Fibroblast of mammary gland (primary cell): Measurements from ENCODE around the gene VSX1.

ENCODE experiments used
- DNase-seq: peaks from one replicate; pipeline ENCODE4 v3.0.0-alpha.2; 2010; ENCODE audit warnings: low read depth
- H3K4me3 ChIP-seq: 2 replicates; pipeline ENCODE4 v1.5.1; 2011; ENCODE audit warnings: low read depth, mild to moderate bottlenecking, low read length, moderate library complexity; ENCODE audit not compliant: control insufficient read depth
- TF ChIP-seq, protein P1 (sequence below): conservative IDR thresholded peaks from 2 replicates; pipeline ENCODE4 v1.5.1; 2011; ENCODE audit warnings: low read depth, low read length, inconsistent platforms; ENCODE audit not compliant: control insufficient read depth, insufficient read depth

VSX1 gene

DNA sequence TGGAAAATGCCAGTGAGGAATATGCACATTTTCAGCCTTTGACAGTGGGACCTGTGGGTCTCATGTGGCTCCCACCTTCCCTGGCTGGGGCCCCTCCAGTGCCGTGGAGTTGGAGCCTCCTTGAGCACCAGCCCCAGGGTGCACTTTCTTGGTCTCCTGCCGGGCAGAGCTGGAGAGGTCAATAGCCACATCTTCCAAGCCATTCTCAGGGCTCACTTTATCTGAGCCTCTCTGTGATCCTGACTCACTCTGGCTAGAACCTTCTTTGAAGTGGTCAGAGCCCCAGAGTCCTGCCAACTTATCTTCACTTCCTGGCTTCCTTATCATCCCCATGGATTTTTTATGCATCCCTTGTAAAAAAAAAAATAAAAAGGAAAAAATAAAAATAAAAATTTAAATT, 5.7 kb downstream of the VSX1 start:
- no peak overlapping the region for H3K4me3 ChIP-seq
- no peak for DNase-seq
- TF ChIP-seq, protein P1, sequence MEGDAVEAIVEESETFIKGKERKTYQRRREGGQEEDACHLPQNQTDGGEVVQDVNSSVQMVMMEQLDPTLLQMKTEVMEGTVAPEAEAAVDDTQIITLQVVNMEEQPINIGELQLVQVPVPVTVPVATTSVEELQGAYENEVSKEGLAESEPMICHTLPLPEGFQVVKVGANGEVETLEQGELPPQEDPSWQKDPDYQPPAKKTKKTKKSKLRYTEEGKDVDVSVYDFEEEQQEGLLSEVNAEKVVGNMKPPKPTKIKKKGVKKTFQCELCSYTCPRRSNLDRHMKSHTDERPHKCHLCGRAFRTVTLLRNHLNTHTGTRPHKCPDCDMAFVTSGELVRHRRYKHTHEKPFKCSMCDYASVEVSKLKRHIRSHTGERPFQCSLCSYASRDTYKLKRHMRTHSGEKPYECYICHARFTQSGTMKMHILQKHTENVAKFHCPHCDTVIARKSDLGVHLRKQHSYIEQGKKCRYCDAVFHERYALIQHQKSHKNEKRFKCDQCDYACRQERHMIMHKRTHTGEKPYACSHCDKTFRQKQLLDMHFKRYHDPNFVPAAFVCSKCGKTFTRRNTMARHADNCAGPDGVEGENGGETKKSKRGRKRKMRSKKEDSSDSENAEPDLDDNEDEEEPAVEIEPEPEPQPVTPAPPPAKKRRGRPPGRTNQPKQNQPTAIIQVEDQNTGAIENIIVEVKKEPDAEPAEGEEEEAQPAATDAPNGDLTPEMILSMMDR: no peak

GRCh38 chr20:25073544-25073943, 8.4 kb downstream of the VSX1 start:
- H3K4me3 ChIP-seq: no peak overlapping the region
- TF ChIP-seq, protein P1: no peak
- no peak for DNase-seq

DNA sequence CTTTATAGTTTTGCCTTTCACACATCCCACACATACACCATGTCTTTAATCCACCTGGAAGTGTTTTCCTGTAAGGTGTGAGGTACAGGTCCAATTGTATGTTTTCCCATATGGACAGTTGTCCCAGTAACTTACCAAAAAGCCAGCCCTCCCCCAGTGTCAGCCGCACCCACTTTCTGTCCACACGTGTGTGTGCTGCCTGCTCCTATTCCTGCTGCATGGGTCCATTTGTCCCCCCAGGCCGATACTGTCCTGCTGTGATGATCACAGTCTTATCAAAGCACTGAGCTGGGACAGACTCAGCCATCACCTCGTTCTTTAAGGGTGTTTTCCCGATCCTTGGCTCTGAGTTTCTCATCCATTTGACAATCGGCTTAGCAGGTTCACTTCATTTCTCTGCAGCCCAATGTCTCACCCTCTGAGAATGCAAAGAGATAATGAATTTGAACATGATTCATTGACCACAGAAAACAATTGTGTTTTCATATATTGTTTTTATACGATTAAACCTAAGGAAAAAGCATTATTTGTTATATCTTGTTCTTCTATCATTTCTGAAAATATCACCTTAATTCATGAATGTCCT, 9.6 kb downstream of the VSX1 start:
- no peak for DNase-seq
- TF ChIP-seq, protein P1: no peak
- H3K4me3 ChIP-seq: no peak overlapping the region

DNA sequence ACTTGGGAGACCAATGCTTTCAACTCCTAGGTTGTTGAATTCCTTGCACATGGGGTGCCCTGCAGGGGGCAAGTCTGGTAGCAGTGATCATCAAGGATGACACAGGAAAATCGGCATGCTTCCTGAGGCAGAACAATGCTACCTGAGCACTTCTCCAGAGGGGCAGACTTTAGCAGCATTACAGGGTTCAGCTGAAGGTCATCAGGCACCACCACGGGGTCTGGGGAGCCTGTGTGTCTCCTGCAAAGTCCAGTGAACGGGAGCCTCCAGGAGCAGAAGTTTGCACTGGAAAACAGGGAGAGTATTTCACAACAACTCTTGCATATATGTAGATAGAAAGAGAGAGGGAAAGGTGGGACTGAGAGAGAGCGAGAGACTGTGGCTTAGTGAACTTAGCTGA, 10.2 kb downstream of the VSX1 start:
- DNase-seq: no peak
- H3K4me3 ChIP-seq: no peak overlapping the region
- TF ChIP-seq, protein P1: no peak

DNA sequence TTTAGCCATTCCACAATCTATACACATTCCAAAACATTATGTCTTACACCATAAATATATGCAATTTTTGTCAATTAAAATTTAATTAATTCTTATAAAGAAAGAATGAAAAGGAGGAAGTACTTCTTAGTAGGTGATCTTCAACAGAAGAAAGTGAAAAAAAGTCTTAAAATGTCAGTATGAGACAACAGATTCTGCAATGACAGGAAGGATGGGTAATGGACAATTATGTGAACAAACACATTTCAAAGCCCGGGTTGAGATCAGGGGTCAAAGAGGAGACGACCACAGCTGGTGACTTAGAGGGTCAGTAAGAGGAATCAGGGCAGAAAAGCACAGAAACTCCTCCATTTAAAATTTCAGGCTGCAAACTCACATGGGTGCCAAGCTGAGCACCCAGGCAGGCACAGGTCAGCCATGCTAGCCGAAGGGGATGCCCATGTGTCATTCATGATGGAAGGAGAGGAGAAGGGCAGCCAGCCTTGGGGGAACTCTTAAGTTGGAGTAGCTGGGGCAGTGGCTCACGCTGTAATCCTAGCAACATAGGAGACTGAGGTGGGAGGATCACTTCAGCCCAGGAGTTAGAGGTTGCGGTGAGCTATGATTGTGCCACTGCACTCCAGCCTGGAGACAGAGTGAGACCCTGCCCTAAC, 11.0 kb downstream of the VSX1 start:
- no peak for DNase-seq
- no peak overlapping the region for H3K4me3 ChIP-seq
- TF ChIP-seq, protein P1: no peak

DNA sequence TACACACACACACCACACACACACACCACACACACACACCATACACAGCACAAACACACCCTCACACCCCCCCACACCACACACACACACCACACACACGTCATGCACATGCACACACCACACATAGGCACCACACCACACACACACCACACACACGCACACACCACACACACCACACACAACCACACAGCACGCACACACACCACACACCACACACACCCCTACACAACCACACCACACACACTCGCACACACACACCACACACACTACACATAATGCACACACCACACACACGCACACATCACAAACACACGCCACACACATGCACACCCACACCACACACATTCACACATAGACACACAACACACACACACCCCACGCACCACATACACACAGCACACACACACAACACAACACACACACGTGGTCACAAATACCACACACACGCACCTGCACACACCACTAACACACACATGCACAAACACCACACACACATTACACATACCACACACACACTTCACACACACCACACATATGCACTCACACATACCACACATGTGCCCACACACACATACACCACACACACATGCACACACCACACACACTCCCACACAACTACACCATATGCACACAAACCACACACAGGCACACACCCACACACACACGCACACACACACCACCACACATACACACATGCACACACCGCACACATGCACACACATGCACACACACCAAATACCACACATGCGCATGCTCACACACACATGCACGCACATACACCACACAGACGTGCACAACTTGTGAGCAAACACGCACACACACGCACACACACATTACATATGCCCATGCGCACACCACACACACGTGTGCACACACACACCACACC, 14.6 kb downstream of the VSX1 start:
- H3K4me3 ChIP-seq: no peak overlapping the region
- TF ChIP-seq, protein P1: no peak
- DNase-seq: no peak
